ENCODE measurements around the gene CTNNBIP1. TPM values are rescaled to one million over a fixed set of nuclear protein-coding genes. Genes with fewer than 3 reads are reported as not detected.

Gene CTNNBIP1
- total and polyA plus RNA-seq, 2 of the 8 experiments (the other 6 are each of a cell fraction or from before 2014, with no cell fraction given), result 40.9 to 46.6 TPM

DNA sequence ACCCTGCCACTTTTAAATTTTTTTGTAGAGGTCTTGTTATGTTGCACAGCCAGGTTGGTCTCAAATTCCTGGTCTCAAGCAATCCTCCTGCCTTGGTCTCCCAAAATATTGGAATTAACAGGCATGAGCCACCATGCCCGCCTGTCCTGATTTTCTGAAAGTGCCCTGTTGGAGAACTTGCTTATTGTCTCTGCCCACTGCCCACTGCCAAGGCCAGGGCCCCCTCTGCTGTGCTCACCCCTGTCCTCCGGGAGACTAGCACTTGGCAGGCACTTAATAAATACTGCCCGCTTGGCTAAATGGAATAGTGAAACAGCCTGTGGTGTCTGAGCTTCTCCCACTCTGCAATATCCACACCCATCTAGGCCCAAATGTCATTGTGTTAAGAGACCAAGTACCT is 35.7 kb downstream of the CTNNBIP1 start:
- FAIRE-seq, result no peak
- Histone ChIP-seq H2AFZ (ENCODE audit: low read length) (no peak overlapping the region), H3K27ac (ENCODE audit: low read depth, low read length) (no peak overlapping the region), H3K23ac (ENCODE audit: insufficient read length) (no peak overlapping the region), H3K9me3 (ENCODE audit: insufficient read depth in 2 of 2, low read depth in 1 of 2, low read length in 1 of 2) (no peaks in the 10 kb centered on the region), H4K91ac (replicated peaks; ENCODE audit: insufficient read length, low read length) (no peak overlapping the region), H3K36me3 (ENCODE audit: control insufficient read depth in 2 of 4, insufficient read depth in 4 of 4, low read length in 3 of 4) (no peaks in the 10 kb centered on the region), H3K56ac (replicated peaks; ENCODE audit: insufficient read length, low read depth, low read length) (no peak overlapping the region), H3K14ac (ENCODE audit: insufficient read length) (no peak overlapping the region), H2BK15ac (ENCODE audit: low read length) (no peak overlapping the region), H3K79me2 (ENCODE audit: control insufficient read depth in 1 of 2, insufficient read depth in 2 of 2, low read length in 2 of 2) (no peaks in the 10 kb centered on the region), H2BK120ac (replicated peaks; ENCODE audit: low read depth, low read length) (no peak overlapping the region), H4K8ac (ENCODE audit: extremely low read depth, insufficient read depth, low read length) (no peak overlapping the region), H3K4me1 (replicated peaks in 1 of 4; ENCODE audit: control insufficient read depth in 3 of 4, insufficient read depth in 4 of 4, low read length in 3 of 4) (peaks cover 0 to 8% (median 6%) of the 10 kb centered on the region in 4 experiments; a peak in 6 of 7 replicates), H2BK5ac (ENCODE audit: low read depth, low read length) (no peak overlapping the region), H3K4me2 (ENCODE audit: insufficient read depth in 1 of 2, low read depth in 2 of 2, low read length in 2 of 2) (no peak overlapping the region), H3K4me3 (ENCODE audit: extremely low read depth in 1 of 4, insufficient read depth in 2 of 4, low read depth in 3 of 4, low read length in 4 of 4) (no peak overlapping the region), H3K18ac (ENCODE audit: extremely low read depth, low read length) (no peak overlapping the region), H2AK5ac (ENCODE audit: low read depth, low read length) (no peak overlapping the region), H3K4ac (replicated peaks; ENCODE audit: insufficient read length, low read depth, low read length) (no peak overlapping the region), H4K20me1 (replicated peaks in 1 of 2; ENCODE audit: control insufficient read depth in 1 of 2, insufficient read depth in 2 of 2, low read length in 2 of 2) (no peaks in the 10 kb centered on the region), H3K23me2 (ENCODE audit: low read depth, low read length) (no peaks in the 10 kb centered on the region; the same call in 1 of the 2 replicates), H2BK20ac (ENCODE audit: low read length) (no peak overlapping the region), H3K27me3 (replicated peaks in 1 of 4; ENCODE audit: control insufficient read depth in 3 of 4, extremely low read depth in 1 of 4, insufficient read depth in 3 of 4, low read length in 3 of 4) (no peaks in the 10 kb centered on the region), H3K9ac (replicated peaks in 1 of 4; ENCODE audit: extremely low read depth in 1 of 4, low read depth in 3 of 4, low read length in 3 of 4) (no peak overlapping the region), H2BK12ac (ENCODE audit: low read depth, low read length) (no peak overlapping the region), H3K79me1 (ENCODE audit: low read depth, low read length) (no peaks in the 10 kb centered on the region; the same call in 1 of the 2 replicates), H4K5ac (ENCODE audit: insufficient read length, low read depth, low read length) (no peak overlapping the region)
- no peak for TF ChIP-seq CTCF (IDR thresholded peaks at IDR 0.05; ENCODE audit: control extremely low read depth in 1 of 3, insufficient read depth in 1 of 3, low read depth in 1 of 3, low read length in 3 of 3)
- TF ChIP-seq, protein P1, sequence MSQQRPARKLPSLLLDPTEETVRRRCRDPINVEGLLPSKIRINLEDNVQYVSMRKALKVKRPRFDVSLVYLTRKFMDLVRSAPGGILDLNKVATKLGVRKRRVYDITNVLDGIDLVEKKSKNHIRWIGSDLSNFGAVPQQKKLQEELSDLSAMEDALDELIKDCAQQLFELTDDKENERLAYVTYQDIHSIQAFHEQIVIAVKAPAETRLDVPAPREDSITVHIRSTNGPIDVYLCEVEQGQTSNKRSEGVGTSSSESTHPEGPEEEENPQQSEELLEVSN (IDR thresholded peaks at IDR 0.05), result no peak
- no peak for TF ChIP-seq KDM4A (IDR thresholded peaks at IDR 0.05; ENCODE audit: low read depth, low read length, severe bottlenecking)
- 72% methylated on average over 3 of the region's 3 CpGs; no CpG with 5 or more reads in 1 of the 2 experiments for WGBS, 2 experiments (ENCODE audit: extremely low coverage in 1 of 2, insufficient coverage in 1 of 2, insufficient read length in 1 of 2, insufficient replicate concordance in 2 of 2, low coverage in 1 of 2, low lambda C conversion rate in 2 of 2, missing lambda C conversion rate in 1 of 2)
- CTCF ChIA-PET (ENCODE audit: partially characterized antibody), result interaction anchor here (0.7 to 17.3 kb wide), 28 partner anchors 9 to 248 kb away, joined by 3 to 312 read pairs (median 6); partner anchors contain the start of genes LZIC and NMNAT1
- POLR2A ChIA-PET (ENCODE audit: partially characterized antibody), result interaction anchor here (1.2 to 1.7 kb wide), 3 partner anchors 9 to 69 kb away, joined by 3 to 7 read pairs (median 6); partner anchors contain the start of genes LZIC and NMNAT1
- no peak for DNase-seq (ENCODE audit: low read depth in 1 of 2, low spot score in 2 of 2)
